AG09319 (cell line): ENCODE data around the gene ATP7B.

Experiments used
- DNase-seq: peaks from one replicate; pipeline ENCODE4 v3.0.0-alpha.2; 2010; ENCODE audit warnings: low read depth; ENCODE audit errors: extremely low read depth
- CTCF ChIP-seq: IDR thresholded peaks from 2 replicates; pipeline ENCODE4 v1.5.1; 2011; ENCODE audit warnings: low read depth, mild to moderate bottlenecking, inconsistent platforms, low read length, moderate library complexity

The ATP7B gene

GRCh38 chr13:51976890-51977289 is 34.4 kb downstream of the ATP7B start:
- no peak for DNase-seq
- TF ChIP-seq CTCF: no peak

GRCh38 chr13:51976423-51976822 is 34.8 kb downstream of the ATP7B start:
- DNase-seq: no peak
- no peak for TF ChIP-seq CTCF

- TF ChIP-seq CTCF: no peak
- DNase-seq: no peak
Observed at GRCh38 chr13:51974482-51974881, 36.8 kb downstream of the ATP7B start.

GRCh38 chr13:51971520-51972426 is 39.5 kb downstream of the ATP7B start:
- DNase-seq: no peak
- TF ChIP-seq CTCF: no peak

GRCh38 chr13:51970349-51970748 is 40.9 kb downstream of the ATP7B start:
- DNase-seq: no peak
- no peak for TF ChIP-seq CTCF

- no peak for TF ChIP-seq CTCF
- DNase-seq: no peak
Observed at GRCh38 chr13:51967482-51968446, 43.5 kb downstream of the ATP7B start.
